Stimulated activated naive CD8-positive, alpha-beta T cell treated with anti-CD3 and anti-CD28 coated beads, Interleukin-15, Interleukin-2, amounts not matched to agents 100 U/mL and 50 U/mL, for 24 hours (primary cell): ENCODE data around the gene GALK2.
"Not testable (repeated sequence)": the region's sequence is repeated elsewhere in the genome, so short reads cannot be mapped to it uniquely, and the experiment has no call there.

Experiments used
- ATAC-seq: fragments of 150-1000 bp; cut with Tn5 transposase; one replicate; pipeline ENCODE4 v1.10.0; 2021
- DNase-seq: peaks from one replicate; pipeline ENCODE4 v3.0.0; 2021

Gene GALK2

GRCh38 chr15:49223536-49224274 is 53.7 kb downstream of the GALK2 start:
- no peak for ATAC-seq
- DNase-seq, result no peak

- no peak for ATAC-seq
- DNase-seq, result no peak
These were observed 55.7 kb downstream of the GALK2 start for GRCh38 chr15:49225572-49226281.

- no peak for ATAC-seq
- DNase-seq, result no peak
These were observed 57.6 kb downstream of the GALK2 start for GRCh38 chr15:49227602-49228001.

GRCh38 chr15:49229922-49230321 is 59.9 kb downstream of the GALK2 start:
- ATAC-seq, result no peak
- no peak for DNase-seq

- DNase-seq, result no peak
- ATAC-seq, result no peak
These were observed 62.3 kb downstream of the GALK2 start for GRCh38 chr15:49232236-49232806.

GRCh38 chr15:49235446-49236124 is 65.5 kb downstream of the GALK2 start:
- ATAC-seq (peak; percentile 46), DNase-seq (peak; percentile 38)

GRCh38 chr15:49236869-49237268 is 66.8 kb downstream of the GALK2 start:
- ATAC-seq (no peak), DNase-seq (no peak)

GRCh38 chr15:49238342-49238741 is 68.3 kb downstream of the GALK2 start:
- ATAC-seq (no peak), DNase-seq (no peak)

GRCh38 chr15:49239105-49239504 is 69.1 kb downstream of the GALK2 start:
- DNase-seq (no peak), ATAC-seq (no peak)

- ATAC-seq (no peak), DNase-seq (no peak)
These were observed 72.8 kb downstream of the GALK2 start for GRCh38 chr15:49242820-49243219.

- no peak for DNase-seq
- no peak for ATAC-seq
These were observed 77.6 kb downstream of the GALK2 start for GRCh38 chr15:49247556-49248110.

- ATAC-seq, result no peak
- DNase-seq, result no peak
These were observed 78.2 kb downstream of the GALK2 start for GRCh38 chr15:49248291-49248690.

- DNase-seq, result no peak
- no peak for ATAC-seq
These were observed 86.1 kb downstream of the GALK2 start for GRCh38 chr15:49255966-49256759.

GRCh38 chr15:49265117-49265516 is 95.1 kb downstream of the GALK2 start:
- not testable (repeated sequence) for DNase-seq, ATAC-seq

GRCh38 chr15:49265911-49266310 is 95.9 kb downstream of the GALK2 start:
- DNase-seq (no peak), ATAC-seq (no peak)

GRCh38 chr15:49270541-49271421 is 100.7 kb downstream of the GALK2 start:
- ATAC-seq (no peak), DNase-seq (no peak)

GRCh38 chr15:49273734-49274318 is 103.8 kb downstream of the GALK2 start:
- ATAC-seq (no peak), DNase-seq (no peak)

- DNase-seq (no peak), ATAC-seq (no peak)
These were observed 108.7 kb downstream of the GALK2 start for GRCh38 chr15:49278751-49279150.

GRCh38 chr15:49279521-49280456 is 109.7 kb downstream of the GALK2 start:
- ATAC-seq (no peak), DNase-seq (no peak)
